Panc1 (cell line): ENCODE measurements around the gene HCK. TPM values are rescaled to one million over a fixed set of nuclear protein-coding genes. Genes with fewer than 3 reads are reported as not detected.

Source experiments
- total RNA-seq: library from RNA; stranded (reverse); gene quantifications from one replicate; pipeline ENCODE4 v1.2.1, GENCODE V29; 2021; ENCODE audit not compliant: unreplicated experiment

Gene HCK
- total RNA-seq, 1 experiment from 2014 or later = 0.98 TPM

Other genes starting within 250 kb of the HCK start
- gene MYLK2, start 232.9 kb upstream of the HCK start, total RNA-seq = 0.87 TPM
- 6.3 TPM for gene FOXS1, start 206.6 kb upstream of the HCK start, total RNA-seq
- 23.6 TPM for gene DUSP15, start 181.7 kb upstream of the HCK start, total RNA-seq
- gene TTLL9, start 181.6 kb upstream of the HCK start, total RNA-seq = 2.1 TPM
- gene PDRG1, start 100.2 kb upstream of the HCK start, total RNA-seq = 48.2 TPM
- gene XKR7, start 84.1 kb upstream of the HCK start, total RNA-seq = 6.2 TPM
- 45.4 TPM for gene CCM2L, start 41.8 kb upstream of the HCK start, total RNA-seq
- 180 TPM for gene TM9SF4, start 57.5 kb downstream of the HCK start, total RNA-seq
- 40.6 TPM for gene PLAGL2, start 155.5 kb downstream of the HCK start, total RNA-seq
- 138 TPM for gene POFUT1, start 155.6 kb downstream of the HCK start, total RNA-seq
- gene KIF3B, start 225.4 kb downstream of the HCK start, total RNA-seq = 67.8 TPM